GM12878 (cell line): ENCODE results near the gene OTUD5. TPM values are rescaled to one million over a fixed set of nuclear protein-coding genes. Genes with fewer than 3 reads are reported as not detected.
A peak's percentile ranks its signal among the peaks of the same experiment; 100 is the strongest.

Source experiments
- ASH2L ChIP-seq: fragments of 300-600, 200-600 bp; sonication (generic); IDR thresholded peaks from 2 replicates; pipeline ENCODE4 v1.6.1; 2017; ENCODE audit warnings: low read depth, mild to moderate bottlenecking, borderline replicate concordance
- BACH1 ChIP-seq: fragments of 450-650 bp; IDR thresholded peaks from 2 replicates; pipeline ENCODE4 v1.6.1; 2017; ENCODE audit warnings: mild to moderate bottlenecking, borderline replicate concordance
- E2F8 ChIP-seq: fragments of 450-650 bp; IDR thresholded peaks from 2 replicates; pipeline ENCODE4 v1.6.1; 2018; ENCODE audit warnings: mild to moderate bottlenecking, low read depth, moderate library complexity; ENCODE audit not compliant: partially characterized antibody
- IRF5 ChIP-seq: fragments of 450-650 bp; IDR thresholded peaks from 2 replicates; pipeline ENCODE4 v1.6.1; 2017; ENCODE audit warnings: borderline replicate concordance
- LARP7 ChIP-seq: fragments of 450-650 bp; IDR thresholded peaks from 2 replicates; pipeline ENCODE4 v1.6.1; 2017; ENCODE audit warnings: mild to moderate bottlenecking
- MXI1 ChIP-seq: fragments of 150-350 bp; IDR thresholded peaks from 2 replicates; pipeline ENCODE4 v1.6.1; 2011; ENCODE audit warnings: low read depth, mild to moderate bottlenecking, inconsistent platforms, low read length, improper control_type of control experiment
- NR2F1 ChIP-seq: fragments of 450-650 bp; conservative IDR thresholded peaks from 2 replicates; pipeline ENCODE4 v1.6.1; 2017; ENCODE audit warnings: mild to moderate bottlenecking
- RCOR1 ChIP-seq: conservative IDR thresholded peaks from 2 replicates; pipeline ENCODE4 v1.6.1; 2012; ENCODE audit warnings: low read depth, low read length, improper control_type of control experiment
- SIN3A ChIP-seq: IDR thresholded peaks from 2 replicates; pipeline ENCODE4 v1.6.1; 2012; ENCODE audit warnings: low read depth, low read length, improper control_type of control experiment
- SKIL ChIP-seq: fragments of 450-650 bp; IDR thresholded peaks from 2 replicates; pipeline ENCODE4 v1.6.1; 2017; ENCODE audit warnings: mild to moderate bottlenecking, low read depth, inconsistent platforms; ENCODE audit not compliant: poor library complexity, severe bottlenecking
- SMARCA5 ChIP-seq: fragments of 450-650 bp; IDR thresholded peaks from 2 replicates; pipeline ENCODE4 v1.6.1; 2017; ENCODE audit warnings: mild to moderate bottlenecking
- STAT1 ChIP-seq: fragments of 450-650 bp; conservative IDR thresholded peaks from 2 replicates; pipeline ENCODE4 v1.6.1; 2014; ENCODE audit warnings: antibody characterized with exemption, mild to moderate bottlenecking
- STAT3 ChIP-seq: IDR thresholded peaks from 2 replicates; pipeline ENCODE4 v1.6.1; 2011; ENCODE audit warnings: low read depth, low read length, improper control_type of control experiment
- SUZ12 ChIP-seq: fragments of 200-600 bp; sonication (generic); IDR thresholded peaks from one replicate; pipeline ENCODE4 v1.6.1; 2018; ENCODE audit warnings: antibody characterized with exemption, mild to moderate bottlenecking; ENCODE audit not compliant: unreplicated experiment
- USF2 ChIP-seq: IDR thresholded peaks from 2 replicates; pipeline ENCODE4 v1.6.1; 2011; ENCODE audit warnings: low read depth, low read length, improper control_type of control experiment, borderline replicate concordance
- YY1 ChIP-seq: IDR thresholded peaks from 2 replicates; pipeline ENCODE4 v1.6.1; 2011; ENCODE audit warnings: low read depth, mild to moderate bottlenecking, low read length
- ZNF622 ChIP-seq: fragments of 450-650 bp; IDR thresholded peaks from 2 replicates; pipeline ENCODE4 v1.6.1; 2017; ENCODE audit warnings: mild to moderate bottlenecking, inconsistent platforms
- polyA plus RNA-seq, 11 experiments: library from polyadenylated mRNA; depleted of rRNA in 4 of 11; unstranded in 6 of 11; stranded (reverse) in 5 of 11; fragments of >200 nt; fragmentation: Nextera tagmentation in 4 of 11; fragmentation: Illumina TruSeq in 1 of 11; extraction: Ambion mirVana in 4 of 11; extraction: Trizol in 1 of 11; gene quantifications; 1 replicate in 1 of 11; 2 replicates in 10 of 11; pipeline versions ENCODE4 v1.2.1 to v1.2.3, GENCODE V29; 2011 to 2016; ENCODE audit warnings: inconsistent platforms in 2 of 11, missing spikeins in 2 of 11, low read depth in 1 of 11
- total RNA-seq, 4 experiments: library from RNA; depleted of rRNA in 3 of 4; stranded (reverse); fragments of >200 nt in 3 of 4; fragmentation: Illumina TruSeq in 1 of 4; extraction: Trizol in 1 of 4; gene quantifications; 2 replicates each; pipeline versions ENCODE4 v1.2.1 to v1.2.3, GENCODE V29; 2013 to 2021
- TF ChIP-seq, protein P1 (sequence below): fragments of 450-650 bp; IDR thresholded peaks from 2 replicates; pipeline ENCODE4 v1.6.1; 2018; ENCODE audit warnings: borderline replicate concordance, mild to moderate bottlenecking; ENCODE audit not compliant: partially characterized antibody
- TF ChIP-seq, protein P2 (sequence below): fragments of 450-650 bp; IDR thresholded peaks from 2 replicates; pipeline ENCODE4 v1.6.1; 2014; ENCODE audit warnings: mild to moderate bottlenecking

Gene OTUD5
- total and polyA plus RNA-seq, 10 of the 15 experiments (the other 5 are each of a cell fraction or from before 2014, with no cell fraction given) = 2.0 to 50.3 (median 22.7) TPM

DNA sequence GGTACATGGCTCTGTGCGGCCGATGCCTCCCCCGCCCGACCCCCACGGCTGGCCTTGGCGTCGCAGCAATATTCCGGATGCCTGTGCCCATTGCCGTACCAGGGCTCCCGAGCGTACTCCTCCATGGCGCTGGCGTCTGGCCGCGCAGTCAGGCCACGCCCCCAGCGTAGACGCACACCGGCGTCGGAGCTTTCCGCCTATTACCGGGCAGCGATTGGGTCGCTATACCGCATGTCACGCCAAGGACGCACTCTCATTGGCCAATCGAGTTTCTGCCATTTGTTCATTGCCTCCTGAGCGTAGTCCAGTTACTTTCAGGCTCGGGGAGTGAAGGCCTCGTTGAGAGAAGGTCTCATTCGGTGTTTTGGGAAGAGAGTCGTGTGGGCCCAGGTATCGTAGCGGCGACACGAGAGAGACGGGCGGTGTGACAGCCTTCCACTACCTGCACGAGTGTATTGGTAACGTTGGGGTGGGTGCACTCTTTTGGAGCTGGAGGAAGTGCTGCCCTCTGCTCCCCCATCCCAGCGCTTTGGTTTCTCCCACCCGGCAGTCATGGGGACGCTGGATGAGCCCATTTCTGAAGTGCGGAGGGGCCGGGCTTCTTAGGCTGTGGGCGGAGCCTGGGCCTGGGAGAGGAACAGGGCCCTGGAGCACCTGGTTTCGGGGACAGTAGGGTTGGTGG is 59.6 kb downstream of the OTUD5 start, which contains the start of the genes PQBP1 and TIMM17B (continued):
- TF ChIP-seq STAT1 = no peak
- TF ChIP-seq, protein P1, sequence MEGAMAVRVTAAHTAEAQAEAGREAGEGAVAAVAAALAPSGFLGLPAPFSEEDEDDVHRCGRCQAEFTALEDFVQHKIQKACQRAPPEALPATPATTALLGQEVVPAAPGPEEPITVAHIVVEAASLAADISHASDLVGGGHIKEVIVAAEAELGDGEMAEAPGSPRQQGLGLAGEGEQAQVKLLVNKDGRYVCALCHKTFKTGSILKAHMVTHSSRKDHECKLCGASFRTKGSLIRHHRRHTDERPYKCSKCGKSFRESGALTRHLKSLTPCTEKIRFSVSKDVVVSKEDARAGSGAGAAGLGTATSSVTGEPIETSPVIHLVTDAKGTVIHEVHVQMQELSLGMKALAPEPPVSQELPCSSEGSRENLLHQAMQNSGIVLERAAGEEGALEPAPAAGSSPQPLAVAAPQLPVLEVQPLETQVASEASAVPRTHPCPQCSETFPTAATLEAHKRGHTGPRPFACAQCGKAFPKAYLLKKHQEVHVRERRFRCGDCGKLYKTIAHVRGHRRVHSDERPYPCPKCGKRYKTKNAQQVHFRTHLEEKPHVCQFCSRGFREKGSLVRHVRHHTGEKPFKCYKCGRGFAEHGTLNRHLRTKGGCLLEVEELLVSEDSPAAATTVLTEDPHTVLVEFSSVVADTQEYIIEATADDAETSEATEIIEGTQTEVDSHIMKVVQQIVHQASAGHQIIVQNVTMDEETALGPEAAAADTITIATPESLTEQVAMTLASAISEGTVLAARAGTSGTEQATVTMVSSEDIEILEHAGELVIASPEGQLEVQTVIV = peak; percentile 51
- TF ChIP-seq STAT3 = no peak
- peak; percentile 14; the same call in 1 of the 2 replicates for TF ChIP-seq MXI1
- TF ChIP-seq, protein P2, sequence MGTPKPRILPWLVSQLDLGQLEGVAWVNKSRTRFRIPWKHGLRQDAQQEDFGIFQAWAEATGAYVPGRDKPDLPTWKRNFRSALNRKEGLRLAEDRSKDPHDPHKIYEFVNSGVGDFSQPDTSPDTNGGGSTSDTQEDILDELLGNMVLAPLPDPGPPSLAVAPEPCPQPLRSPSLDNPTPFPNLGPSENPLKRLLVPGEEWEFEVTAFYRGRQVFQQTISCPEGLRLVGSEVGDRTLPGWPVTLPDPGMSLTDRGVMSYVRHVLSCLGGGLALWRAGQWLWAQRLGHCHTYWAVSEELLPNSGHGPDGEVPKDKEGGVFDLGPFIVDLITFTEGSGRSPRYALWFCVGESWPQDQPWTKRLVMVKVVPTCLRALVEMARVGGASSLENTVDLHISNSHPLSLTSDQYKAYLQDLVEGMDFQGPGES = 0 out of 2 replicates have a peak, but pooled peaks have one; percentile 39
- no peak for TF ChIP-seq NR2F1
- peak; percentile 21; the same call in 1 of the 2 replicates for TF ChIP-seq LARP7
- no peak for TF ChIP-seq USF2
- TF ChIP-seq SIN3A = no peak
- no peak for TF ChIP-seq ZNF622
- peak; percentile 61 for TF ChIP-seq SKIL
- TF ChIP-seq SMARCA5 = no peak
- no peak for TF ChIP-seq BACH1
- TF ChIP-seq ASH2L = no peak
- TF ChIP-seq SUZ12 = no peak
- TF ChIP-seq RCOR1 = 0 out of 2 replicates have a peak, but pooled peaks have one; percentile 8
- TF ChIP-seq E2F8 = no peak
- TF ChIP-seq IRF5 = no peak
- peak; percentile 76 for TF ChIP-seq YY1
